Thyroid gland (tissue), 4 donors: ENCODE results near the gene ZBTB42. TPM values are rescaled to one million over a fixed set of nuclear protein-coding genes. Genes with fewer than 3 reads are reported as not detected.

ENCODE experiments used
- DNase-seq, 2 donors: peaks; one replicate each; pipeline ENCODE4 v3.0.0-alpha.2; 2019
- H3K27ac ChIP-seq, 3 donors: fragments of 200-600 bp; sonication (generic); 1 replicate in 2 of 3; 2 replicates in 1 of 3; pipeline ENCODE4 v1.5.1; 2016 to 2019; ENCODE audit warnings: mild to moderate bottlenecking in 1 of 3, moderate library complexity in 1 of 3
- H3K27me3 ChIP-seq: fragments of 200-600 bp; sonication (generic); one replicate; pipeline ENCODE4 v1.5.1; 2019
- H3K36me3 ChIP-seq, 2 donors: fragments of 200-600 bp; sonication (generic); one replicate each; pipeline ENCODE4 v1.5.1; 2016 to 2019
- H3K4me1 ChIP-seq, 2 donors: fragments of 200-600 bp; sonication (generic); one replicate each; pipeline ENCODE4 v1.5.1; 2017 to 2019
- H3K4me3 ChIP-seq, 3 donors: fragments of 200-600 bp; sonication (generic); replicated peaks in 1 of 3; 1 replicate in 2 of 3; 2 replicates in 1 of 3; pipeline ENCODE4 v1.5.1; 2016; ENCODE audit warnings: mild to moderate bottlenecking in 1 of 3
- H3K9me3 ChIP-seq: fragments of 200-600 bp; sonication (generic); one replicate; pipeline ENCODE4 v1.5.1; 2017
- CTCF ChIP-seq, 6 experiments: fragments of 200-600 bp in 3 of 6; fragments of 450-650 bp in 3 of 6; sonication (generic) in 3 of 6; IDR thresholded peaks; one replicate each; pipeline ENCODE4 v1.5.1; 2016 to 2019; ENCODE audit warnings: antibody characterized with exemption in 6 of 6, mild to moderate bottlenecking in 2 of 6, inconsistent platforms in 1 of 6, moderate library complexity in 1 of 6
- POLR2A ChIP-seq, 2 donors: fragments of 450-650 bp; IDR thresholded peaks; one replicate each; pipeline ENCODE4 v1.6.1; 2017; ENCODE audit warnings: antibody characterized with exemption in 2 of 2, mild to moderate bottlenecking in 2 of 2, moderate library complexity in 1 of 2
- whole genome bisulfite sequencing, 2 donors: methylation state at CpG; one replicate each; pipeline ENCODE4 v1.1.5; 2017; 5-methylcytosine and 5-hydroxymethylcytosine counted together
- intact Hi-C: fragments of 100-400 bp; cut with DNase I; formaldehyde crosslinking; loops from one replicate; pipeline ENCODE4 v1.15.1; 2023
- total RNA-seq, 4 donors: library from RNA; depleted of rRNA; stranded (reverse); fragments of >200 nt; gene quantifications; one replicate each; pipeline ENCODE4 v1.2.3, GENCODE V29; 2016

The ZBTB42 gene
- total RNA-seq, 4 donors from 2014 or later, result 12.9 to 29.4 (median 16.8) TPM

GRCh38 chr14:104788161-104788818, 12.6 kb upstream of the ZBTB42 start:
- intact Hi-C loops, result no loop called here
- H3K27ac ChIP-seq, result no peak overlapping the region
- 74 to 100% methylated on average over 3 to 10 of the region's 14 CpGs for WGBS, 2 donors
- no peaks in the 10 kb centered on the region for H3K9me3 ChIP-seq
- no peak for DNase-seq
- TF ChIP-seq CTCF (IDR thresholded peaks at IDR 0.05) (no peak), POLR2A (IDR thresholded peaks at IDR 0.05) (no peak)
- H3K4me1 ChIP-seq, result peaks cover 41 to 68% of the 10 kb centered on the region in 2 donors
- H3K27me3 ChIP-seq, result no peaks in the 10 kb centered on the region
- no peak overlapping the region for H3K4me3 ChIP-seq
- H3K36me3 ChIP-seq, result peaks cover 0 to 19% of the 10 kb centered on the region in 2 donors

- DNase-seq, result no peak
- WGBS, 2 donors, result 83 to 87% methylated on average over 22 to 24 of the region's 39 CpGs
- TF ChIP-seq POLR2A (IDR thresholded peaks at IDR 0.05), result no peak
- TF ChIP-seq CTCF (IDR thresholded peaks at IDR 0.05), result no peak
- intact Hi-C loops, result no loop called here
- Histone ChIP-seq H3K9me3 (no peaks in the 10 kb centered on the region), H3K27ac (no peak overlapping the region), H3K4me1 (peaks cover 47 to 69% of the 10 kb centered on the region in 2 donors), H3K4me3 (no peak overlapping the region), H3K27me3 (no peaks in the 10 kb centered on the region), H3K36me3 (peaks cover 0 to 19% of the 10 kb centered on the region in 2 donors)
Observed at GRCh38 chr14:104788873-104789663, 11.8 kb upstream of the ZBTB42 start.

DNA sequence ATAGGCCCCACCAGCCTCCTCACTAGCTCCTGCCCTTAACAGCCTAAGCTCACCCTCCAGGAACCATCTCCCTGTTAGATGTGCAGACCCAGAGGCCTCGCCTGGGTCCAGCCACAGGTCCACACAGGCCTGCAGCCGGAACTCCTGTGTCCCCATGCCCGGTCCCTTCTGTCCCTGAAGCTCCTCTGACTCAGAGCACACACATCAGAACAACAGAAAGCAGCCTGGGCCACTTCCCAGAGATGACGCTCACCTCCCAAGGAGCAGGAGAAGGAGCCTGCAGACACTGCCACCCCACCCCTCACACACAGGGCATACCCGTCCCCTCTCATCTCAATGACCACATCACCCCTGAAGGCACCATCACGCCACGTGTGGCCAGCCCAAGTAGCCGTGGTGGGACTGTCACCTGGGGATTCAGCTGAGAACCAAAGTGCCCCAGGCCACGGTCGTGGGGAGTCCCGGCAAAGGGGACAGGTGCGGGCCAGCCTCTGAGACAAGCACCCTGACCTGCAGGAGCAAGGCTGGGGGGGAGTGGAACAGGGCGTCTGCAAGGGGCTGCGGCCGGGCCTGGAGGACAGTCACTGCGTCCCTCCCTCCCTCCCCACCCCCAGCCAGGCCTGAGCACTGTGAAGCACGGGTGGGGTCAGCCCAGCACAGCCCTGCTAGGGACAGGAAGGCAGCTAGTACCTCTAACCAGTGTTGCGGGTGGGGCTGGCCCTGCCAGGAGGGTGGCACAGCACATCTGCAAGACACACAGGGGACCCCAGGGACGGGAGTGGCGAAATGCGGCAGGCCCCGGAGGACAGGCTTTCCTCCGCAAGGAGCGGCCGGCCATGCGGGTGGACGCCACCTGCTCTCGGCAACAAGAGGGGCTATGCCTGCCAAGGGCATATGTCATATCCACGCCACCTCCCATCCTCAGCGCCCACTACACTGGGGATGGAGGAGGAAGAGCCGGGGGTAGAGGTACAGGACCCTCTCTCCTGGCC, 10.9 kb upstream of the ZBTB42 start:
- H3K27ac ChIP-seq, result no peak overlapping the region
- peaks cover 0 to 19% of the 10 kb centered on the region in 2 donors for H3K36me3 ChIP-seq
- no peaks in the 10 kb centered on the region for H3K9me3 ChIP-seq
- no peak for TF ChIP-seq POLR2A (IDR thresholded peaks at IDR 0.05)
- DNase-seq, result no peak
- peaks cover 45 to 64% of the 10 kb centered on the region in 2 donors for H3K4me1 ChIP-seq
- H3K27me3 ChIP-seq, result no peaks in the 10 kb centered on the region
- intact Hi-C loops, result no loop called here
- no peak overlapping the region for H3K4me3 ChIP-seq
- 93 to 98% methylated on average over 13 to 16 of the region's 31 CpGs for WGBS, 2 donors

GRCh38 chr14:104791425-104791824, 9.5 kb upstream of the ZBTB42 start:
- 91% methylated on average over 9 of the region's 9 CpGs for WGBS, 2 donors
- Histone ChIP-seq H3K4me1 (peaks cover 40 to 57% of the 10 kb centered on the region in 2 donors), H3K27ac (peak overlapping the region in 1 of 3 donors; percentile 66), H3K9me3 (no peaks in the 10 kb centered on the region), H3K27me3 (no peaks in the 10 kb centered on the region), H3K36me3 (peaks cover 0 to 19% of the 10 kb centered on the region in 2 donors), H3K4me3 (no peak overlapping the region)
- intact Hi-C loops, result no loop called here
- TF ChIP-seq CTCF (IDR thresholded peaks at IDR 0.05) (no peak), POLR2A (IDR thresholded peaks at IDR 0.05) (no peak)
- no peak for DNase-seq
